HL-60 (cell line): ENCODE data around the gene LRRC3B.
"Not testable (repeated sequence)": the region's sequence is repeated elsewhere in the genome, so short reads cannot be mapped to it uniquely, and the experiment has no call there.

ENCODE experiments used
- SPI1 ChIP-seq: IDR thresholded peaks from 2 replicates; pipeline ENCODE4 v1.6.1; 2012; ENCODE audit warnings: low read depth, mild to moderate bottlenecking, borderline replicate concordance
- TF ChIP-seq, protein P1 (sequence below): IDR thresholded peaks from 2 replicates; pipeline ENCODE4 v1.6.1; 2012; ENCODE audit warnings: low read depth; ENCODE audit not compliant: insufficient replicate concordance
- TF ChIP-seq, protein P2 (sequence below): IDR thresholded peaks from one replicate; pipeline ENCODE4 v1.5.1; 2011; ENCODE audit warnings: low read length, control low read depth, inconsistent platforms; ENCODE audit not compliant: insufficient read depth

DNA sequence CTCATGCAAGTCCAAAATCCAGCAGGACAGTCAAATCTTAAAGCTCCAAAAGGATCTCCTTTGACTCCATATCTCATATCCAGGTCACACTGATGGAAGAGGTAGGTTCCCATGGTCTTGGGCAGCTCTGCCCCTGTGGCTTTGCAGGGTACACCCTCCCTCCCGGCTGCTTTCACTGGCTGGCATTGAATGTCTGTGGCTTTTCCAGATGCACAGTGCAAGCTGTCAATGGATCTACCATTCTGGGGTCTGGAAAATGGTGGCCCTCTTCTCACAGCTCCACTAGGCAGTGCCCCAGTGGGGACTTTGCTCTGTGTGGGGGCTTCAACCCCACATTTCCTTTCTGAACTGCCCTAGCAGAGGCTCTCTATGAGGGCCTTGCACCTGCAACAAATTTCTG is 19.3 kb upstream of the LRRC3B start:
- TF ChIP-seq, protein P1, sequence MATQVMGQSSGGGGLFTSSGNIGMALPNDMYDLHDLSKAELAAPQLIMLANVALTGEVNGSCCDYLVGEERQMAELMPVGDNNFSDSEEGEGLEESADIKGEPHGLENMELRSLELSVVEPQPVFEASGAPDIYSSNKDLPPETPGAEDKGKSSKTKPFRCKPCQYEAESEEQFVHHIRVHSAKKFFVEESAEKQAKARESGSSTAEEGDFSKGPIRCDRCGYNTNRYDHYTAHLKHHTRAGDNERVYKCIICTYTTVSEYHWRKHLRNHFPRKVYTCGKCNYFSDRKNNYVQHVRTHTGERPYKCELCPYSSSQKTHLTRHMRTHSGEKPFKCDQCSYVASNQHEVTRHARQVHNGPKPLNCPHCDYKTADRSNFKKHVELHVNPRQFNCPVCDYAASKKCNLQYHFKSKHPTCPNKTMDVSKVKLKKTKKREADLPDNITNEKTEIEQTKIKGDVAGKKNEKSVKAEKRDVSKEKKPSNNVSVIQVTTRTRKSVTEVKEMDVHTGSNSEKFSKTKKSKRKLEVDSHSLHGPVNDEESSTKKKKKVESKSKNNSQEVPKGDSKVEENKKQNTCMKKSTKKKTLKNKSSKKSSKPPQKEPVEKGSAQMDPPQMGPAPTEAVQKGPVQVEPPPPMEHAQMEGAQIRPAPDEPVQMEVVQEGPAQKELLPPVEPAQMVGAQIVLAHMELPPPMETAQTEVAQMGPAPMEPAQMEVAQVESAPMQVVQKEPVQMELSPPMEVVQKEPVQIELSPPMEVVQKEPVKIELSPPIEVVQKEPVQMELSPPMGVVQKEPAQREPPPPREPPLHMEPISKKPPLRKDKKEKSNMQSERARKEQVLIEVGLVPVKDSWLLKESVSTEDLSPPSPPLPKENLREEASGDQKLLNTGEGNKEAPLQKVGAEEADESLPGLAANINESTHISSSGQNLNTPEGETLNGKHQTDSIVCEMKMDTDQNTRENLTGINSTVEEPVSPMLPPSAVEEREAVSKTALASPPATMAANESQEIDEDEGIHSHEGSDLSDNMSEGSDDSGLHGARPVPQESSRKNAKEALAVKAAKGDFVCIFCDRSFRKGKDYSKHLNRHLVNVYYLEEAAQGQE = not testable (repeated sequence)
- TF ChIP-seq, protein P2, sequence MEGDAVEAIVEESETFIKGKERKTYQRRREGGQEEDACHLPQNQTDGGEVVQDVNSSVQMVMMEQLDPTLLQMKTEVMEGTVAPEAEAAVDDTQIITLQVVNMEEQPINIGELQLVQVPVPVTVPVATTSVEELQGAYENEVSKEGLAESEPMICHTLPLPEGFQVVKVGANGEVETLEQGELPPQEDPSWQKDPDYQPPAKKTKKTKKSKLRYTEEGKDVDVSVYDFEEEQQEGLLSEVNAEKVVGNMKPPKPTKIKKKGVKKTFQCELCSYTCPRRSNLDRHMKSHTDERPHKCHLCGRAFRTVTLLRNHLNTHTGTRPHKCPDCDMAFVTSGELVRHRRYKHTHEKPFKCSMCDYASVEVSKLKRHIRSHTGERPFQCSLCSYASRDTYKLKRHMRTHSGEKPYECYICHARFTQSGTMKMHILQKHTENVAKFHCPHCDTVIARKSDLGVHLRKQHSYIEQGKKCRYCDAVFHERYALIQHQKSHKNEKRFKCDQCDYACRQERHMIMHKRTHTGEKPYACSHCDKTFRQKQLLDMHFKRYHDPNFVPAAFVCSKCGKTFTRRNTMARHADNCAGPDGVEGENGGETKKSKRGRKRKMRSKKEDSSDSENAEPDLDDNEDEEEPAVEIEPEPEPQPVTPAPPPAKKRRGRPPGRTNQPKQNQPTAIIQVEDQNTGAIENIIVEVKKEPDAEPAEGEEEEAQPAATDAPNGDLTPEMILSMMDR = not testable (repeated sequence)
- TF ChIP-seq SPI1 = not testable (repeated sequence)
